Adrenal gland (tissue), 5 donors: ENCODE data around the gene CEMP1.

Experiments
- CTCF ChIP-seq, 6 experiments: fragments of 450-650 bp in 4 of 6; fragments of 200-600 bp in 2 of 6; sonication (generic) in 1 of 6; IDR thresholded peaks; 1 replicate in 5 of 6; 2 replicates in 1 of 6; pipeline versions ENCODE4 v1.5.1 to v1.8.0; 2016 to 2021; ENCODE audit warnings: antibody characterized with exemption in 6 of 6, mild to moderate bottlenecking in 2 of 6, moderate library complexity in 1 of 6
- POLR2A ChIP-seq, 2 donors: fragments of 450-650 bp; IDR thresholded peaks; one replicate each; pipeline ENCODE4 v1.6.1; 2017; ENCODE audit warnings: antibody characterized with exemption in 2 of 2, mild to moderate bottlenecking in 2 of 2, moderate library complexity in 1 of 2
- donor health status: DM: no; HTN: no; CAD: no.

DNA sequence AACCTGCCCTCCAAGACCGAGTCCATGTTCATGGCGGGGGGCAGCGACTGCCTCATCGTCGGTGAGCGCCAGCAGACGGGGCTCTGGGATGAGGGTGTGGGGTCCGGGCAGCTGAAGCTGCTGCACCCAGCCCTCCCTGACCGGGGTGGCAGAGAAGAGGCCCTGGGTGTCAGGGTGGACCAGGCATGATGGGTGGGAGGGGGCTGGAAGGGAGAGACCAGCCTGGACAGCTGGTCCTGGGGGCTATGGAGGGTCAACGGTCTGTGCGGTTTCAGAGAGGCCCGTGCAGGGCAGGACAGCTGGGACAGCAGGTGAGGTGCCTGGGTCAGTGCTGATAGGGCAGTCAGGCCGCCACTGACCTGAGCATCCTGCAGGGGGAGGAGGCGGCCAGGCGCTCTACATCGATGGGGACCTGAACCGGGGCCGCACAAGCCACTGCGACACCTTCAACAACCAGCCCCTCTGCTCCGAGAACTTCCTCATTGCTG lies 30.7 kb downstream of the CEMP1 start:
- no peak for TF ChIP-seq CTCF (IDR thresholded peaks at IDR 0.05)
- no peak for TF ChIP-seq POLR2A (IDR thresholded peaks at IDR 0.05)
